ENCODE data around the gene PCSK6.
"Not testable (repeated sequence)": the region's sequence is repeated elsewhere in the genome, so short reads cannot be mapped to it uniquely, and the experiment has no call there.

PCSK6 gene

GRCh38 chr15:101303408-101303807 lies 186.1 kb downstream of the PCSK6 start:
- DNase-seq, result no peak

DNA sequence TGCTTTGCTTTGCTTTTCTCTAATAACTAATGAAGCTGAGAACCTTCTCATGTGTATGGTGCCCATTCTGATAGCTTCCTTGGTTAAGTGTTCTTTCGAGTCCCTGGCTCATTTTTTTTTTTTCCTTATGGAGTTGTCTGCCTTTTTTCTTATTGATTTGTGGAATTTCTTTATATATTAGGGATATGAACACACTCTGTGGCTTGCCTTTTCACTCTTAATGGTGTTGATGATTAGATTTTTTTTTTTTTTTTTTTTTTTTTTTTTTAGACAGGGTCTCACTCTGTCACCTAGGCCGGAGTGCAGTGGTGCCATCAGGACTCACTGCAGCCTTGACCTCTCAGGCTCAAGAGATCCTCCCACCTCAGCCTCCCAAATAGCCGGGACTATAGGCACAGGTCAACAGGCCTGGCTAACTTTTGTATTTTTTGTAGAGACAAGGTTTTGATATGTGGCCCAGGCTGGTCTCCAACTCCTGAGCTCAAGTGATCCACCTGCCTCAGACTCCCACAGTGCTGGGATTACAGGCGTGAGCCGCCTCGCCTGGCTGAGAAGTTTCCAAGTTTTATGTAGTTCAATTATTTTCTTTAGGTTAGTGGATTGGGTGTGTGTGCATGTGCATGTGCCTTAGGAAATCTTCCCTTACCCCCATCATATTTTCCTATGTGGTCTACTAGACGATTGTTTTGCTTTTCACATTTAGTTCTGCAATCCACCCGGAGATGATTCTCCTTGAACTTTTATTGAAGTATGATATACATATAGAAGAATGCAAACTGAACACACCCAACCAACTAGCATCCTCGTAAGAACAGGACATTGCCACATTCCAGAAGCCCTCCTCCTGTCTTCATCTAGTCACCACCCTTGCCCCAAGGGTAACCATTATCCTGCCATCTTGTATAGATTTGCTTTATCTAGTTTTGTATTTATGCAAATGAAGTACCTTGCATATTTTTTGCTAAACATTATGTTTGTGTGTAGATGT lies 192.8 kb downstream of the PCSK6 start:
- DNase-seq, result no peak

DNA sequence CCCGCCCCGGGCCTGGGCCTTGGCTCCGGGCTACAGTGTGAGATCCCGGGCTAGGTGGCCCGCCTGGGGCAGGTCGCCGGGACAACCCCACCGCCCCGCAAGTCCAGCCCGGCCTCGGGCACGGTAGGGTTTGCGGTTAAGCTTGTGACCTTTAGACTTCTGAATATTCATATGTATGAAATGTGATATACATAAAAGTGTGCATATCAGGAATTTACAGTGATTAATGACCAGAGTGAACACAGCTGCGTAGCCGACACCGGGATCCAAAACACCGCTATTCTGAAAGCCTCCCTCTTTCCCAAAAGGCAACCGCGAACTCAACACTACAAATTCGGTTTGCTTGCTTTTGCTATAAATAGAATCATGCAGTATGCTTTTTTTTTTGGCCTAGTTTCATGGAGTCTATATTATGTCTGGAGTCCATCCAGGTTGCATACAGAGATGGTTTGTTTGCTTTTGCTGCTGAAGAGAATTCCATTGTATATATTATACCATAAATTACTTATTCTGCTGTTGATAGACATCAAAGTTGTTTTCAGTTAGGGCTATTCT lies 193.8 kb downstream of the PCSK6 start:
- DNase-seq, result no peak

DNA sequence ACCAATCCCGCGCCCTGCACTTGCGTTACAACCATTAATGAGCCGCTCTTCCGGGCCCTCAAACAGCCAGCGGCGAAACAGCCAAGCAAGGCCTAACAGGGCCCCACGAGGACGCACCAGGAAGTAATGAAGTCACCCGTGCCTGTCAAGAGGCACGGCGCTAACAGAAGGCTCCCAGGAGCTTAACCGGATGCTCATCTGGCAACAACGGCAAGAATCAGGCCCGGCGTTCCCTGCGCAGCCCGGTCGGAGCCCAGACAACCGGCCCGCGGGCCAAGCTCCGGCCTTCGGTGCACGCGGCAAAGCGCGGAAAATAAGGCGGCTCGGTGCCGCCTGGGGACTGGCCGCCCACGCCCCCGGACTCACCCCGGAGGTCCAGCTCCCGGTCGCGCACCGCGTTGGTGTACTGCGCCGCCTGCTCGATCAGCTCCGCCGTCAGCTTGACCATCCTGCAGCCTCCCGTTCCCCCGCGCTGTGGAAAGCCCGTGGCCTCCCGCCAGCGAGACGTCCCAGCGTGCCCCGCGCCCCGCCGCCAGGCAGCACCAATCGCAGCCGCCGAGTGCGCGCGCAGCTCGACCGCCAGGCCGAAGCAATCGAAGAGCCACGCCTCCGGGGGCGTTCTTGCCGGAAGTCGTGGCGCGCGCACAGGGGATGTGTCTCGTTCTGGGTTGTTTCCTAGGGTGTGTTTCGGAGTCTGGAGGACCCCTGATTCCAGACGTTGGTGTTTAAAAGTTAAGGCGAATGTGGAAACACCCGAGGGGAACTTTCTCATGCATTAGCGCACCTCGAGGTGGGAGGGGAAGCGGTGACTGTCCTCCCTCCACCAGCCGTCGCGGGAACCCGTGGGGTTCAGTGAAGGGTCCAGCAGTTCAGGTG lies 194.5 kb downstream of the PCSK6 start, which contains the start of gene SNRPA1:
TSS of gene SNRPA1 (minus strand) at position 518 of the 876 bp plus-strand sequence. CDS start at position 448, 70 bp downstream.
- DNase-seq, result peak; percentile 99

- no peak for DNase-seq
Measured at GRCh38 chr15:101293122-101293521, 196.4 kb downstream of the PCSK6 start.

GRCh38 chr15:101288905-101289513 lies 200.5 kb downstream of the PCSK6 start:
- no peak for DNase-seq

DNA sequence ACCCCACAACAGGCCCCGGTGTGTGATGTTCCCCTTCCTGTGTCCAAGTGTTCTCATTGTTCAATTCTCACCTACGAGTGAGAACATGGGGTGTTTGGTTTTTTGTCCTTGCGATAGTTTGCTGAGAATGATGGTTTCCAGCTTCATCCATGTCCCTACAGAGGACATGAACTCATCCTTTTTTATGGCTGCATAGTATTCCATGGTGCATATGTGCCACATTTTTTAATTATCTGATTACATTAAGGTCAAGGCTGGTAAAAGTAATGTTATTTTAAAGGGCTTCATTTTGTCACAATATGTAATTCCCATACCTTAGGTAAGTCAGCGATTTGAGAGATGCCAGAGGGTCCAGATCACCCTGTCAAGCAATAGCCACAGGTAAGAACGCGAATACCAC lies 202.2 kb downstream of the PCSK6 start:
- not testable (repeated sequence) for DNase-seq

DNA sequence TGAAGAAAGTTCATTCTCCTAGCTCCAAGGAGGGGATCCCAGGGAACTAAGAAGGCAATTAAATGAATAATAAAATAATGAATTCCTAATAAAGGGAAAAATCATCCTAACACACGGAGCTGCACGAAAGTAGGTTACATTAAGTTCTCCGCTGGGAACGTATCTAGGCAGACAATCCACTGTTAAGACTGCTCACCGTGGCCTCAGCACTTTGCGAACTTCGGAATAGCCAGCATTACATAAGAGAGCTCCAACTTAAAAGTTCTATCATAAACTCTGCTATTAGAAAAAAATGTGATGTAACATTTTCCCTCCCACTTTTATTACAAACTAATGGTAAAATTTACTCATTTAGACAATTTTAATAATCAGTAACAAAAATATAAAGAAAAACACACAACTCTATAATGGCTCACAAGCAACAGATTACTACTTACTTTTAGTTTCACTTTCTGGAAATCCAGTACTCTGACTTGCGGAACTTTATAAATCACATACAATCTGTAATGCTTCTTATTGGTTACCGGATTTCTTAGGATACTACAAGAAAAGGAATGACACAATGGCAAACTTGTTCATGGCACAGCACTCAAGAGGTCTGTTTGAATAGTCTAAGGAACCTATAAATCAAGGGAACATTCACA lies 202.9 kb downstream of the PCSK6 start:
- no peak for DNase-seq

- no peak for DNase-seq
Measured at GRCh38 chr15:101283931-101284330, 205.6 kb downstream of the PCSK6 start.

GRCh38 chr15:101280007-101280406 lies 209.5 kb downstream of the PCSK6 start:
- no peak for DNase-seq

- DNase-seq, result no peak
Measured at GRCh38 chr15:101277943-101278564, 211.5 kb downstream of the PCSK6 start.

- DNase-seq, result peak; percentile 93
Measured at GRCh38 chr15:101277038-101277822, 212.3 kb downstream of the PCSK6 start, which contains the start of gene SELENOS. Gene SELENOS, minus strand, starts transcription at chr15:101277485. Its CDS starts 68 bp downstream, at chr15:101277417.

GRCh38 chr15:101276501-101277037 lies 212.9 kb downstream of the PCSK6 start:
- DNase-seq, result no peak

- no peak for DNase-seq
Measured at GRCh38 chr15:101275018-101275417, 214.5 kb downstream of the PCSK6 start.

DNA sequence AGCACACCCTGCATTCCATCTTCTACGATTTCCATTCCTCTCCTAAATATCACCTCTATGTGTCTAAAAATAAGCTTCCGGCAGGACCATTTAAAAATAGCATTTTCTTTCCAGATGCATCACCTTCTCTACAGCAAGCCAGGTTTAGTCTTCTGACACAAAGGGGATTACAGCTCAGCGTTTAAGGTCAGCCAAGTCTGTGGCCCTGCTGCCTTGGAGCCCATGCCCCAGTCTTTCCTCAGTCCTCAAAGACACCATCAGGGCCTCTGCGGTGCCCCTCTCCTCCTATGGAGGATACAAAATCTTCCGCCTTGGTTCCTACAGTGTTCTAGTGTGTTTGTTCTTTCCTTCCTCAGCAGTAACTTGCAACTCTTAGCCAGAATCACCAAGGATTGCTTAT lies 216.0 kb downstream of the PCSK6 start:
- no peak for DNase-seq

GRCh38 chr15:101272584-101272983 lies 216.9 kb downstream of the PCSK6 start:
- DNase-seq, result no peak

- DNase-seq, result no peak
Measured at GRCh38 chr15:101269479-101270223, 219.9 kb downstream of the PCSK6 start.

DNA sequence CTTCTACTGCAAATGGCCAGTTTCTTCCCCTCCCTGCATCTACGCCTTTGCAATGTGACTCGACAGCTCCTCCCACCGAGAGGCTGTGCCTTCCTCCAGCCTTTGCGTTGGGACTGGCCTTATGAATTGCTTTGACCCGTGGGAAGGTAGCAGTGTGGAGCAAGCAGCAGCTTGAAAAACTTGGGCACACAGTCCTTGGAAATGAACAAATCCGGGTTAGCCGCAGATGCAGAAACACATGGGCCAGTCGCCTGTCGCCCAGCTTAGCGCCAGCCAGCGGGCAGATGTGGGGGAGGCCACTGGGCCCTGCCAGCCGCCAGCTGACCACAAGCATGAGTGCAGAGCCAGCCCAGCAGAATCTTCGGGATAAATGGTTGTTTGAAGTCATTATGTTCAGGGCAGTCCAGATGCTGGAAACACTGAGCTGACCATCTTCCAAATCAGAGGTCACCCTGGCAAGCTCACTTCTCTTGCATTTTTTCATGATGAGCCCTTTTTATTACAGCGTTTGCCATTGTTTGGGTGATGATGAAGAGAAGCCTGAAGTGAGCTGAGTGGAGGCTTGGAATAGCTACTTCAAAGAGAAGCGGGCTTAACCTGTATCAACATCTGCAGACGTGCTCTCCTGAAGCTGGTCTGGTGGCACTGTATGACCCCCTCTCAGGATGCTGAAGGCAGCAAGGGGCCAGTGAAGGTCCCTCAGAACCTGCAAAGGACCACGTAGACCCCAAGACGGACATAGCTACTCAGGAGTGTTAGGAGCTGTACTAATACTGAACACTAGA lies 222.0 kb downstream of the PCSK6 start:
- no peak for DNase-seq

- no peak for DNase-seq
Measured at GRCh38 chr15:101266787-101267186, 222.7 kb downstream of the PCSK6 start.
